GM12891 (cell line): ENCODE results near the gene CAMK2G.

Source experiments
- POLR2A ChIP-seq: IDR thresholded peaks from 2 replicates; pipeline ENCODE4 v1.6.1; 2011; ENCODE audit warnings: low read depth, low read length, control low read depth
- POLR2AphosphoS5 ChIP-seq: IDR thresholded peaks from 2 replicates; pipeline ENCODE4 v1.6.1; 2011; ENCODE audit warnings: low read depth, low read length, control low read depth
- POU2F2 ChIP-seq: IDR thresholded peaks from 2 replicates; pipeline ENCODE4 v1.6.1; 2011; ENCODE audit warnings: low read depth, mild to moderate bottlenecking, control low read depth, low read length, moderate library complexity
- SPI1 ChIP-seq: IDR thresholded peaks from 2 replicates; pipeline ENCODE4 v1.6.1; 2011; ENCODE audit warnings: low read depth, low read length, control low read depth
- TAF1 ChIP-seq: IDR thresholded peaks from 2 replicates; pipeline ENCODE4 v1.6.1; 2011; ENCODE audit warnings: low read depth, low read length, control low read depth

- TF ChIP-seq POLR2A, result no peak
- no peak for TF ChIP-seq POU2F2
- no peak for TF ChIP-seq POLR2AphosphoS5
- no peak for TF ChIP-seq TAF1
- peak; percentile 89 for TF ChIP-seq SPI1
These were observed 25.7 kb upstream of the CAMK2G start for GRCh38 chr10:73900064-73900463.
